ENCODE results near the gene SEPTIN12.
"Not testable (repeated sequence)": the region's sequence is repeated elsewhere in the genome, so short reads cannot be mapped to it uniquely, and the experiment has no call there.

SEPTIN12 gene

GRCh38 chr16:4752351-4753100 is 35.6 kb downstream of the SEPTIN12 start:
- no peak for DNase-seq

GRCh38 chr16:4750896-4751295 is 37.2 kb downstream of the SEPTIN12 start:
- no peak for DNase-seq

- no peak for DNase-seq
Measured at GRCh38 chr16:4749700-4750257, 38.4 kb downstream of the SEPTIN12 start.

- DNase-seq = no peak
Measured at GRCh38 chr16:4748682-4749411, 39.3 kb downstream of the SEPTIN12 start.

- no peak for DNase-seq
Measured at GRCh38 chr16:4747906-4748681, 40.1 kb downstream of the SEPTIN12 start.

GRCh38 chr16:4746991-4747574 is 41.1 kb downstream of the SEPTIN12 start:
- no peak for DNase-seq

- DNase-seq = no peak
Measured at GRCh38 chr16:4746215-4746614, 41.9 kb downstream of the SEPTIN12 start.

- no peak for DNase-seq
Measured at GRCh38 chr16:4745274-4745569, 42.9 kb downstream of the SEPTIN12 start.

- DNase-seq = no peak
Measured at GRCh38 chr16:4744555-4745273, 43.4 kb downstream of the SEPTIN12 start.

- DNase-seq = no peak
Measured at GRCh38 chr16:4743226-4743878, 44.8 kb downstream of the SEPTIN12 start.

GRCh38 chr16:4738370-4738769 is 49.8 kb downstream of the SEPTIN12 start:
- DNase-seq = not testable (repeated sequence)

GRCh38 chr16:4737545-4737944 is 50.6 kb downstream of the SEPTIN12 start:
- DNase-seq = no peak

- DNase-seq = no peak
Measured at GRCh38 chr16:4736546-4736945, 51.6 kb downstream of the SEPTIN12 start.

GRCh38 chr16:4734730-4735535 is 53.2 kb downstream of the SEPTIN12 start:
- no peak for DNase-seq

GRCh38 chr16:4734063-4734729 is 53.9 kb downstream of the SEPTIN12 start, which contains the start of the genes ANKS3 and DNAAF8:
ANKS3 (minus strand) TSS chr16:4734271; CDS start chr16:4730149, 4,122 bp downstream.
DNAAF8 (plus strand) TSS chr16:4734537; CDS start chr16:4736515, 1,978 bp downstream.
- peak; percentile 88 to 89 for DNase-seq

- no peak for DNase-seq
Measured at GRCh38 chr16:4733747-4734062, 54.4 kb downstream of the SEPTIN12 start.

GRCh38 chr16:4733211-4733742 is 54.9 kb downstream of the SEPTIN12 start:
- no peak for DNase-seq

GRCh38 chr16:4729876-4730275 is 58.3 kb downstream of the SEPTIN12 start:
- no peak for DNase-seq

- no peak for DNase-seq
Measured at GRCh38 chr16:4728676-4729075, 59.5 kb downstream of the SEPTIN12 start.

Data from cerebellar nuclear complex (tissue), 1 donor.